ENCODE data around the gene UBR1.
"Not testable (repeated sequence)": the region's sequence is repeated elsewhere in the genome, so short reads cannot be mapped to it uniquely, and the experiment has no call there.

UBR1 gene

GRCh38 chr15:43105778-43106485 is at the start of gene UBR1:
Gene UBR1 (minus strand): TSS chr15:43106038. CDS start chr15:43106022, 16 bp downstream.
- FAIRE-seq (no peak), DNase-seq (ENCODE audit: low spot score) (peak; percentile 92)

GRCh38 chr15:43153269-43153668 is 47.4 kb upstream of the UBR1 start:
- no peak for FAIRE-seq

GRCh38 chr15:43151688-43152087 is 45.9 kb upstream of the UBR1 start:
- FAIRE-seq (no peak), DNase-seq (ENCODE audit: low spot score) (no peak)

More at GRCh38 chr15:43153269-43153668, 47.4 kb upstream of the UBR1 start:
- no peak for DNase-seq (ENCODE audit: low spot score)

- DNase-seq (ENCODE audit: low spot score) (peak; percentile 56), FAIRE-seq (no peak)
Observed at GRCh38 chr15:43150191-43150929, 44.5 kb upstream of the UBR1 start.

- FAIRE-seq, result no peak
Observed at GRCh38 chr15:43146184-43146583, 40.3 kb upstream of the UBR1 start.

GRCh38 chr15:43144512-43144911 is 38.7 kb upstream of the UBR1 start:
- FAIRE-seq (no peak), DNase-seq (ENCODE audit: low spot score) (no peak)

More at GRCh38 chr15:43146184-43146583, 40.3 kb upstream of the UBR1 start:
- DNase-seq (ENCODE audit: low spot score), result no peak

- no peak for DNase-seq (ENCODE audit: low spot score)
- FAIRE-seq, result no peak
Observed at GRCh38 chr15:43143203-43143941, 37.5 kb upstream of the UBR1 start.

- DNase-seq (ENCODE audit: low spot score) (no peak), FAIRE-seq (no peak)
Observed at GRCh38 chr15:43135351-43135750, 29.5 kb upstream of the UBR1 start.

GRCh38 chr15:43134157-43134635 is 28.4 kb upstream of the UBR1 start:
- no peak for FAIRE-seq
- DNase-seq (ENCODE audit: low spot score), result no peak

GRCh38 chr15:43133430-43134156 is 27.8 kb upstream of the UBR1 start, which contains the start of gene TMEM62:
Gene TMEM62 (plus strand): TSS chr15:43133586. CDS start chr15:43133803, 217 bp downstream.
- peak; percentile 84 for DNase-seq (ENCODE audit: low spot score)
- FAIRE-seq, result no peak

- DNase-seq (ENCODE audit: low spot score), result no peak
- no peak for FAIRE-seq
Observed at GRCh38 chr15:43132830-43133429, 27.1 kb upstream of the UBR1 start.

- no peak for DNase-seq (ENCODE audit: low spot score)
- no peak for FAIRE-seq
Observed at GRCh38 chr15:43128980-43129335, 23.1 kb upstream of the UBR1 start.

GRCh38 chr15:43128174-43128979 is 22.5 kb upstream of the UBR1 start:
- FAIRE-seq; DNase-seq (ENCODE audit: low spot score): not testable (repeated sequence)

GRCh38 chr15:43127752-43128151 is 21.9 kb upstream of the UBR1 start:
- DNase-seq (ENCODE audit: low spot score) (no peak), FAIRE-seq (no peak)

- DNase-seq (ENCODE audit: low spot score) (no peak), FAIRE-seq (no peak)
Observed at GRCh38 chr15:43126356-43126755, 20.5 kb upstream of the UBR1 start.

GRCh38 chr15:43125100-43125661 is 19.3 kb upstream of the UBR1 start:
- no peak for FAIRE-seq
- no peak for DNase-seq (ENCODE audit: low spot score)

- DNase-seq (ENCODE audit: low spot score) (no peak), FAIRE-seq (no peak)
Observed at GRCh38 chr15:43121863-43122262, 16.0 kb upstream of the UBR1 start.

- FAIRE-seq (no peak), DNase-seq (ENCODE audit: low spot score) (no peak)
Observed at GRCh38 chr15:43118829-43119228, 13.0 kb upstream of the UBR1 start.

GRCh38 chr15:43118286-43118685 is 12.4 kb upstream of the UBR1 start:
- DNase-seq (ENCODE audit: low spot score) (no peak), FAIRE-seq (no peak)

GRCh38 chr15:43111354-43111753 is 5.5 kb upstream of the UBR1 start:
- FAIRE-seq (no peak), DNase-seq (ENCODE audit: low spot score) (no peak)

Data from urothelium cell line (cell line).